CD4-positive, alpha-beta T cell treated with Interleukin-4 for 4 hours (primary cell): ENCODE results near the gene DAAM2.

Experiments
- DNase-seq: peaks from one replicate; pipeline ENCODE4 v3.0.0-alpha.2; 2020

Gene DAAM2

GRCh38 chr6:39790772-39791171, 1.4 kb upstream of the DAAM2 start:
- DNase-seq, result no peak

GRCh38 chr6:39791311-39791710, 865 bp upstream of the DAAM2 start:
- DNase-seq, result no peak

GRCh38 chr6:39792540-39793450, 619 bp downstream of the DAAM2 start:
- no peak for DNase-seq

GRCh38 chr6:39793516-39793915, 1.3 kb downstream of the DAAM2 start:
- no peak for DNase-seq

- no peak for DNase-seq
These were observed 2.1 kb downstream of the DAAM2 start for GRCh38 chr6:39794231-39794630.

- no peak for DNase-seq
These were observed 5.6 kb downstream of the DAAM2 start for GRCh38 chr6:39797751-39798150.

GRCh38 chr6:39800034-39801032, 8.2 kb downstream of the DAAM2 start:
- DNase-seq, result no peak

GRCh38 chr6:39801456-39802251, 9.5 kb downstream of the DAAM2 start:
- no peak for DNase-seq

GRCh38 chr6:39803872-39804271, 11.7 kb downstream of the DAAM2 start:
- no peak for DNase-seq

GRCh38 chr6:39804466-39805065, 12.4 kb downstream of the DAAM2 start:
- no peak for DNase-seq

- DNase-seq, result no peak
These were observed 14.1 kb downstream of the DAAM2 start for GRCh38 chr6:39806278-39806677.

GRCh38 chr6:39808346-39808745, 16.2 kb downstream of the DAAM2 start:
- no peak for DNase-seq

- no peak for DNase-seq
These were observed 16.8 kb downstream of the DAAM2 start for GRCh38 chr6:39808964-39809363.

GRCh38 chr6:39811835-39812345, 19.7 kb downstream of the DAAM2 start:
- DNase-seq, result no peak

- no peak for DNase-seq
These were observed 20.3 kb downstream of the DAAM2 start for GRCh38 chr6:39812496-39812852.

GRCh38 chr6:39812853-39813533, 20.8 kb downstream of the DAAM2 start:
- no peak for DNase-seq

- no peak for DNase-seq
These were observed 22.1 kb downstream of the DAAM2 start for GRCh38 chr6:39814236-39814635.

GRCh38 chr6:39815356-39815755, 23.2 kb downstream of the DAAM2 start:
- DNase-seq, result no peak

GRCh38 chr6:39816747-39817146, 24.6 kb downstream of the DAAM2 start:
- no peak for DNase-seq

- DNase-seq, result no peak
These were observed 26.5 kb downstream of the DAAM2 start for GRCh38 chr6:39818695-39819094.

GRCh38 chr6:39819228-39819627, 27.1 kb downstream of the DAAM2 start:
- DNase-seq, result no peak

- no peak for DNase-seq
These were observed 27.5 kb downstream of the DAAM2 start for GRCh38 chr6:39819676-39820075.
